HepG2 (cell line): ENCODE results near the gene TEC. TPM values are rescaled to one million over a fixed set of nuclear protein-coding genes. Genes with fewer than 3 reads are reported as not detected.

Experiments
- ATAC-seq: fragments of 200-7000 bp; cut with Tn5 transposase; 3 replicates; pipeline ENCODE4 v1.9.1; 2020; ENCODE audit warnings: mild to moderate bottlenecking, moderate library complexity
- BruUV-seq: library from RNA; stranded (reverse); fragments of 400-500 nt; replicated peaks from 2 replicates; lab custom pipeline; 2021; lab: Mats Ljungman, UMichigan
- CTCF ChIA-PET: fragments of 300-600 bp; formaldehyde crosslinking; extraction: SDS; loops from one replicate; lab custom pipeline; 2021; ENCODE audit warnings: low total read pairs, inconsistent platforms, low intra/inter-chr PET ratio; lab: Yijun Ruan, JAX
- POLR2A ChIA-PET: fragments of 350-600 bp; sonication (Branson Sonifier 250); formaldehyde crosslinking; loops from one replicate; lab custom pipeline; 2020; ENCODE audit warnings: antibody characterized with exemption, inconsistent platforms; lab: Yijun Ruan, JAX
- DNase-seq: peaks from one replicate; pipeline ENCODE4 v3.0.0-alpha.2; 2015; ENCODE audit warnings: low spot score
- FAIRE-seq: peaks from 3 replicates; lab custom pipeline; 2011; peaks lifted over from hg19 to GRCh38; lab: Jason Lieb, UNC
- H2AFZ ChIP-seq: one replicate; pipeline ENCODE4 v1.6.1; 2011; ENCODE audit warnings: low read length, inconsistent platforms
- H3K27ac ChIP-seq: fragments of 300-600 bp; 3 replicates; pipeline ENCODE4 v1.8.0; 2011; ENCODE audit warnings: mixed run types, mild to moderate bottlenecking, mixed read lengths, low read length, inconsistent platforms; ENCODE audit not compliant: insufficient read depth; ENCODE audit errors: extremely low read length
- H3K27me3 ChIP-seq, 2 experiments: fragments of 200-600 bp in 1 of 2; 2 replicates in 1 of 2; 3 replicates in 1 of 2; pipeline versions ENCODE4 v1.6.0 to v1.8.0; 2011; ENCODE audit warnings: low read length in 2 of 2, mild to moderate bottlenecking in 2 of 2, moderate library complexity in 2 of 2, inconsistent platforms in 1 of 2; ENCODE audit not compliant: insufficient read depth in 2 of 2, control insufficient read depth in 1 of 2
- H3K36me3 ChIP-seq, 2 experiments: fragments of 200-600 bp in 1 of 2; replicated peaks in 1 of 2; 2 replicates in 1 of 2; 3 replicates in 1 of 2; pipeline versions ENCODE4 v1.5.1 to v1.8.0; 2011; ENCODE audit warnings: low read length in 2 of 2, inconsistent platforms in 1 of 2; ENCODE audit not compliant: insufficient read depth in 2 of 2, control insufficient read depth in 1 of 2
- H3K4me1 ChIP-seq: 2 replicates; pipeline ENCODE4 v1.5.1; 2012; ENCODE audit warnings: low read length, inconsistent platforms; ENCODE audit not compliant: insufficient read depth
- H3K4me2 ChIP-seq: 2 replicates; pipeline ENCODE4 v1.6.0; 2011; ENCODE audit warnings: low read depth, low read length, inconsistent platforms
- H3K4me3 ChIP-seq, 3 experiments: fragments of 200-600 bp in 1 of 3; sonication (generic), shearing (Covaris generic) in 1 of 3; replicated peaks in 1 of 3; 2 replicates each; pipeline ENCODE4 v1.5.1; 2011 to 2016; ENCODE audit warnings: low read length in 3 of 3, inconsistent platforms in 2 of 3, low read depth in 2 of 3, mild to moderate bottlenecking in 2 of 3, control low read depth in 1 of 3, mixed read lengths in 1 of 3; ENCODE audit not compliant: insufficient read depth in 1 of 3
- H3K79me2 ChIP-seq: one replicate; pipeline ENCODE4 v1.6.1; 2011; ENCODE audit warnings: low read length, inconsistent platforms; ENCODE audit not compliant: insufficient read depth
- H3K9ac ChIP-seq: 2 replicates; pipeline ENCODE4 v1.6.0; 2011; ENCODE audit warnings: mild to moderate bottlenecking, low read depth, low read length, inconsistent platforms; ENCODE audit not compliant: insufficient read depth
- H3K9me3 ChIP-seq: 2 replicates; pipeline ENCODE4 v1.5.1; 2012; ENCODE audit warnings: mild to moderate bottlenecking, low read length
- H4K20me1 ChIP-seq: 2 replicates; pipeline ENCODE4 v1.6.0; 2011; ENCODE audit warnings: inconsistent platforms, mild to moderate bottlenecking, low read length, moderate library complexity; ENCODE audit not compliant: insufficient read depth
- ATF1 ChIP-seq: IDR thresholded peaks from 2 replicates; pipeline ENCODE4 v1.6.1; 2016; ENCODE audit warnings: mild to moderate bottlenecking, control low read depth
- HNRNPH1 ChIP-seq: fragments of 200-400 bp; formaldehyde crosslinking; optimal IDR thresholded peaks from 2 replicates; pipeline ENCODE3; 2017; ENCODE audit warnings: mild to moderate bottlenecking, low read depth, low read length
- NCOA5 ChIP-seq: sonication (generic); formaldehyde crosslinking; IDR thresholded peaks from 2 replicates; pipeline ENCODE4 v1.4.0; 2020; ENCODE audit warnings: missing genetic modification reagents
- NONO ChIP-seq, 2 experiments: fragments of 450-650 bp in 1 of 2; sonication (generic) in 1 of 2; formaldehyde crosslinking in 1 of 2; IDR thresholded peaks in 1 of 2; conservative IDR thresholded peaks in 1 of 2; 2 replicates each; pipeline versions ENCODE4 v1.6.1 to v1.8.0; 2017 to 2022; ENCODE audit warnings: mild to moderate bottlenecking in 1 of 2, missing genetic modification reagents in 1 of 2, moderate library complexity in 1 of 2
- SALL2 ChIP-seq: sonication (generic); formaldehyde crosslinking; IDR thresholded peaks from 2 replicates; pipeline ENCODE4 v1.8.1; 2023; ENCODE audit warnings: mild to moderate bottlenecking, missing genetic modification reagents, inconsistent platforms
- ZNF33A ChIP-seq: sonication (generic); formaldehyde crosslinking; IDR thresholded peaks from 2 replicates; pipeline ENCODE4 v1.5.1; 2020; ENCODE audit warnings: missing genetic modification reagents, mild to moderate bottlenecking, moderate library complexity, borderline replicate concordance
- ZNF34 ChIP-seq: sonication (generic); formaldehyde crosslinking; IDR thresholded peaks from 2 replicates; pipeline ENCODE4 v1.4.0; 2020; ENCODE audit warnings: mild to moderate bottlenecking, missing genetic modification reagents, borderline replicate concordance
- ZNF446 ChIP-seq: sonication (generic); formaldehyde crosslinking; IDR thresholded peaks from 2 replicates; pipeline ENCODE4 v1.5.0; 2020; ENCODE audit warnings: mild to moderate bottlenecking, missing genetic modification reagents
- WGBS: methylation state at CpG from one replicate; pipeline ENCODE4 v1.1.6; 2017; ENCODE audit warnings: low lambda C conversion rate; 5-methylcytosine and 5-hydroxymethylcytosine counted together
- in situ Hi-C: cut with HindIII; loops from 2 replicates; pipeline ENCODE4 v1.10.0; 2017; ENCODE audit warnings: low pct_unique_long_range_greater_than_20kb; ENCODE audit not compliant: extremely low pct_ligation_motif_present
- intact Hi-C: fragments of 100-400 bp; cut with micrococcal nuclease; formaldehyde crosslinking; loops from one replicate; pipeline ENCODE4 v1.10.0; 2022; ENCODE audit not compliant: unreplicated experiment
- polyA plus RNA-seq, 8 experiments: library from polyadenylated mRNA; depleted of rRNA in 3 of 8; stranded (reverse) in 7 of 8; unstranded in 1 of 8; fragments of >200 nt; fragmentation: Illumina TruSeq in 4 of 8; extraction: Trizol in 4 of 8; gene quantifications; 2 replicates each; pipeline versions ENCODE4 v1.2.1 to v1.2.3, GENCODE V29; 2011 to 2016; ENCODE audit warnings: low read depth in 4 of 8, missing spikeins in 1 of 8, mixed read lengths in 1 of 8; ENCODE audit not compliant: insufficient read depth in 1 of 8
- total RNA-seq, 5 experiments: library from RNA; depleted of rRNA; stranded (reverse); fragments of >200 nt; fragmentation: Illumina TruSeq; extraction: Trizol; gene quantifications; 2 replicates each; pipeline ENCODE4 v1.2.3, GENCODE V29; 2016; ENCODE audit warnings: low read depth in 1 of 5
- TF ChIP-seq, protein P1 (sequence below): sonication (generic); formaldehyde crosslinking; IDR thresholded peaks from 2 replicates; pipeline ENCODE4 v1.4.0; 2020; ENCODE audit warnings: missing genetic modification reagents
- TF ChIP-seq, protein P2 (sequence below): fragments of 450-650 bp; IDR thresholded peaks from 2 replicates; pipeline ENCODE4 v1.6.1; 2017
- TF ChIP-seq, protein P3 (sequence below), 2 experiments: IDR thresholded peaks; 2 replicates each; pipeline ENCODE4 v1.6.1; 2011 to 2012; ENCODE audit warnings: low read length in 2 of 2, borderline replicate concordance in 1 of 2, low read depth in 1 of 2, mild to moderate bottlenecking in 1 of 2, moderate library complexity in 1 of 2
- TF ChIP-seq, protein P4 (sequence below): sonication (generic); formaldehyde crosslinking; IDR thresholded peaks from 2 replicates; pipeline ENCODE4 v1.4.0; 2020; ENCODE audit warnings: missing genetic modification reagents, borderline replicate concordance

The TEC gene
- total and polyA plus RNA-seq, 2 of the 13 experiments (the other 11 are each of a cell fraction or from before 2014, with no cell fraction given): 0.05 to 0.20 TPM

DNA sequence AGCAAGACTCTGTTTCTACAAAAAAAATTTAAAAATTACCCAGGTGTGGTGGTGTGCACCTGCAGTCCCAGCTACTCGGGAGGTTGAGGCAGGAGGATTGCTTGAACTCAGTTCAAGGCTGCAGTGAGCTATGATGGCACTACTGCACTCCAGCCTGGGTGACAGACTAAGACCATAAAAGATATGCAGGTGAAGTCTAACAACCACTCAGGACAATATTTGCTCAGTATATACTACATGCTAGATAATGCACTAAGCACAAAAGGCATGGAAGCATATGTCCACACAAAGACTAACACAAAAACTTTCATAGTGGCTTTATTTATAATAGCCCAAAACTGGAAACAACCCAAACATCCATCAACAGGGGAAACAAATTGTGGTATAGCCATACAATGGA lies 77.9 kb downstream of the TEC start:
- WGBS: 0% methylated on average over 1 of the region's 1 CpG
- ATAC-seq (no peak), DNase-seq (no peak), FAIRE-seq (no peak)
- H3K27me3 ChIP-seq: no peaks in the 10 kb centered on the region
- intact Hi-C loops (no loop called here), in situ Hi-C loops (no loop called here)
- no TSS peak for BruUV-seq
- no peaks in the 10 kb centered on the region for H3K4me1 ChIP-seq
- H3K27ac ChIP-seq: no peak overlapping the region
- no peaks in the 10 kb centered on the region for H3K9me3 ChIP-seq
- no peaks in the 10 kb centered on the region for H4K20me1 ChIP-seq
- ChIA-PET CTCF (no interaction called here), POLR2A (no interaction called here)
- no peak overlapping the region for H3K4me3 ChIP-seq
- H3K79me2 ChIP-seq: no peaks in the 10 kb centered on the region
- no peak overlapping the region for H3K9ac ChIP-seq
- TF ChIP-seq ZNF33A (CRISPR knock-in tag): no peak
- TF ChIP-seq ZNF446 (CRISPR knock-in tag): no peak
- no peak for TF ChIP-seq ATF1 (CRISPR knock-in tag)
- no peak for TF ChIP-seq NCOA5
- TF ChIP-seq, protein P1, sequence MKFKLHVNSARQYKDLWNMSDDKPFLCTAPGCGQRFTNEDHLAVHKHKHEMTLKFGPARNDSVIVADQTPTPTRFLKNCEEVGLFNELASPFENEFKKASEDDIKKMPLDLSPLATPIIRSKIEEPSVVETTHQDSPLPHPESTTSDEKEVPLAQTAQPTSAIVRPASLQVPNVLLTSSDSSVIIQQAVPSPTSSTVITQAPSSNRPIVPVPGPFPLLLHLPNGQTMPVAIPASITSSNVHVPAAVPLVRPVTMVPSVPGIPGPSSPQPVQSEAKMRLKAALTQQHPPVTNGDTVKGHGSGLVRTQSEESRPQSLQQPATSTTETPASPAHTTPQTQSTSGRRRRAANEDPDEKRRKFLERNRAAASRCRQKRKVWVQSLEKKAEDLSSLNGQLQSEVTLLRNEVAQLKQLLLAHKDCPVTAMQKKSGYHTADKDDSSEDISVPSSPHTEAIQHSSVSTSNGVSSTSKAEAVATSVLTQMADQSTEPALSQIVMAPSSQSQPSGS (CRISPR knock-in tag): no peak
- TF ChIP-seq, protein P2, sequence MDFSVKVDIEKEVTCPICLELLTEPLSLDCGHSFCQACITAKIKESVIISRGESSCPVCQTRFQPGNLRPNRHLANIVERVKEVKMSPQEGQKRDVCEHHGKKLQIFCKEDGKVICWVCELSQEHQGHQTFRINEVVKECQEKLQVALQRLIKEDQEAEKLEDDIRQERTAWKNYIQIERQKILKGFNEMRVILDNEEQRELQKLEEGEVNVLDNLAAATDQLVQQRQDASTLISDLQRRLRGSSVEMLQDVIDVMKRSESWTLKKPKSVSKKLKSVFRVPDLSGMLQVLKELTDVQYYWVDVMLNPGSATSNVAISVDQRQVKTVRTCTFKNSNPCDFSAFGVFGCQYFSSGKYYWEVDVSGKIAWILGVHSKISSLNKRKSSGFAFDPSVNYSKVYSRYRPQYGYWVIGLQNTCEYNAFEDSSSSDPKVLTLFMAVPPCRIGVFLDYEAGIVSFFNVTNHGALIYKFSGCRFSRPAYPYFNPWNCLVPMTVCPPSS: no peak
- TF ChIP-seq, protein P3, sequence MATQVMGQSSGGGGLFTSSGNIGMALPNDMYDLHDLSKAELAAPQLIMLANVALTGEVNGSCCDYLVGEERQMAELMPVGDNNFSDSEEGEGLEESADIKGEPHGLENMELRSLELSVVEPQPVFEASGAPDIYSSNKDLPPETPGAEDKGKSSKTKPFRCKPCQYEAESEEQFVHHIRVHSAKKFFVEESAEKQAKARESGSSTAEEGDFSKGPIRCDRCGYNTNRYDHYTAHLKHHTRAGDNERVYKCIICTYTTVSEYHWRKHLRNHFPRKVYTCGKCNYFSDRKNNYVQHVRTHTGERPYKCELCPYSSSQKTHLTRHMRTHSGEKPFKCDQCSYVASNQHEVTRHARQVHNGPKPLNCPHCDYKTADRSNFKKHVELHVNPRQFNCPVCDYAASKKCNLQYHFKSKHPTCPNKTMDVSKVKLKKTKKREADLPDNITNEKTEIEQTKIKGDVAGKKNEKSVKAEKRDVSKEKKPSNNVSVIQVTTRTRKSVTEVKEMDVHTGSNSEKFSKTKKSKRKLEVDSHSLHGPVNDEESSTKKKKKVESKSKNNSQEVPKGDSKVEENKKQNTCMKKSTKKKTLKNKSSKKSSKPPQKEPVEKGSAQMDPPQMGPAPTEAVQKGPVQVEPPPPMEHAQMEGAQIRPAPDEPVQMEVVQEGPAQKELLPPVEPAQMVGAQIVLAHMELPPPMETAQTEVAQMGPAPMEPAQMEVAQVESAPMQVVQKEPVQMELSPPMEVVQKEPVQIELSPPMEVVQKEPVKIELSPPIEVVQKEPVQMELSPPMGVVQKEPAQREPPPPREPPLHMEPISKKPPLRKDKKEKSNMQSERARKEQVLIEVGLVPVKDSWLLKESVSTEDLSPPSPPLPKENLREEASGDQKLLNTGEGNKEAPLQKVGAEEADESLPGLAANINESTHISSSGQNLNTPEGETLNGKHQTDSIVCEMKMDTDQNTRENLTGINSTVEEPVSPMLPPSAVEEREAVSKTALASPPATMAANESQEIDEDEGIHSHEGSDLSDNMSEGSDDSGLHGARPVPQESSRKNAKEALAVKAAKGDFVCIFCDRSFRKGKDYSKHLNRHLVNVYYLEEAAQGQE (IDR thresholded peaks at IDR 0.05; ENCODE audit: borderline replicate concordance in 1 of 2, low read depth in 1 of 2, low read length in 2 of 2): no peak
- no peak for TF ChIP-seq NONO (IDR thresholded peaks at IDR 0.05)
- TF ChIP-seq NONO (CRISPR knock-in tag; conservative IDR thresholded peaks at IDR 0.05): no peak
- TF ChIP-seq ZNF34: no peak
- no peak for TF ChIP-seq HNRNPH1
- no peak for TF ChIP-seq SALL2 (CRISPR knock-in tag)
- TF ChIP-seq, protein P4, sequence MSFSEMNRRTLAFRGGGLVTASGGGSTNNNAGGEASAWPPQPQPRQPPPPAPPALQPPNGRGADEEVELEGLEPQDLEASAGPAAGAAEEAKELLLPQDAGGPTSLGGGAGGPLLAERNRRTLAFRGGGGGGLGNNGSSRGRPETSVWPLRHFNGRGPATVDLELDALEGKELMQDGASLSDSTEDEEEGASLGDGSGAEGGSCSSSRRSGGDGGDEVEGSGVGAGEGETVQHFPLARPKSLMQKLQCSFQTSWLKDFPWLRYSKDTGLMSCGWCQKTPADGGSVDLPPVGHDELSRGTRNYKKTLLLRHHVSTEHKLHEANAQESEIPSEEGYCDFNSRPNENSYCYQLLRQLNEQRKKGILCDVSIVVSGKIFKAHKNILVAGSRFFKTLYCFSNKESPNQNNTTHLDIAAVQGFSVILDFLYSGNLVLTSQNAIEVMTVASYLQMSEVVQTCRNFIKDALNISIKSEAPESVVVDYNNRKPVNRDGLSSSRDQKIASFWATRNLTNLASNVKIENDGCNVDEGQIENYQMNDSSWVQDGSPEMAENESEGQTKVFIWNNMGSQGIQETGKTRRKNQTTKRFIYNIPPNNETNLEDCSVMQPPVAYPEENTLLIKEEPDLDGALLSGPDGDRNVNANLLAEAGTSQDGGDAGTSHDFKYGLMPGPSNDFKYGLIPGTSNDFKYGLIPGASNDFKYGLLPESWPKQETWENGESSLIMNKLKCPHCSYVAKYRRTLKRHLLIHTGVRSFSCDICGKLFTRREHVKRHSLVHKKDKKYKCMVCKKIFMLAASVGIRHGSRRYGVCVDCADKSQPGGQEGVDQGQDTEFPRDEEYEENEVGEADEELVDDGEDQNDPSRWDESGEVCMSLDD: no peak
- H3K36me3 ChIP-seq: no peaks in the 10 kb centered on the region
- no peak overlapping the region for H3K4me2 ChIP-seq
- no peak overlapping the region for H2AFZ ChIP-seq
